ENCODE data around the gene CHGA.

Gene CHGA

DNA sequence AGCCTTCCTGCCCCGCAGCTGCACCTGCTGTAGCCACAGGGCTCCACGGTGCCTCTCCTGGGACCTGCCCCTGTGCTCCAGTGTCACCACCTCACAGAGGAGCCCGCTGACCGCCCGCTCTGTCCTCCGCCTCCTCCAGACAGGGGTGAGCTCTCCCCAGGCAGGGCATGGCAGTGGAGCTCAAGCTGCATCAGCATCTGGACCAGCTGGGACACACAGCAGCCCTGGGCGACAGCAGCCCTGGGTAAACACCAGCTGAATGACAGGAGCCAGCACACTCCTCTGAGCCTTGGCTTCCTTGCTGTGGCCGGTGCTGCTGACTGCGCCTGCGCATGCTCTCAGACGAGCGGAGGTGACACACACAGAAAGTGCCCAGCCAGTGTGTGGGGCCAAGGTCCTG lies 22.0 kb downstream of the CHGA start:
- no peak for DNase-seq (ENCODE audit: low spot score)

- DNase-seq (ENCODE audit: low spot score) = no peak
These were observed 22.6 kb downstream of the CHGA start for GRCh38 chr14:92945544-92945943.

GRCh38 chr14:92945959-92946846 lies 23.3 kb downstream of the CHGA start:
- DNase-seq (ENCODE audit: low spot score) = no peak

GRCh38 chr14:92946847-92947545 lies 24.0 kb downstream of the CHGA start:
- DNase-seq (ENCODE audit: low spot score) = peak; percentile 37

- no peak for DNase-seq (ENCODE audit: low spot score)
These were observed 25.7 kb downstream of the CHGA start for GRCh38 chr14:92948647-92949046.

DNA sequence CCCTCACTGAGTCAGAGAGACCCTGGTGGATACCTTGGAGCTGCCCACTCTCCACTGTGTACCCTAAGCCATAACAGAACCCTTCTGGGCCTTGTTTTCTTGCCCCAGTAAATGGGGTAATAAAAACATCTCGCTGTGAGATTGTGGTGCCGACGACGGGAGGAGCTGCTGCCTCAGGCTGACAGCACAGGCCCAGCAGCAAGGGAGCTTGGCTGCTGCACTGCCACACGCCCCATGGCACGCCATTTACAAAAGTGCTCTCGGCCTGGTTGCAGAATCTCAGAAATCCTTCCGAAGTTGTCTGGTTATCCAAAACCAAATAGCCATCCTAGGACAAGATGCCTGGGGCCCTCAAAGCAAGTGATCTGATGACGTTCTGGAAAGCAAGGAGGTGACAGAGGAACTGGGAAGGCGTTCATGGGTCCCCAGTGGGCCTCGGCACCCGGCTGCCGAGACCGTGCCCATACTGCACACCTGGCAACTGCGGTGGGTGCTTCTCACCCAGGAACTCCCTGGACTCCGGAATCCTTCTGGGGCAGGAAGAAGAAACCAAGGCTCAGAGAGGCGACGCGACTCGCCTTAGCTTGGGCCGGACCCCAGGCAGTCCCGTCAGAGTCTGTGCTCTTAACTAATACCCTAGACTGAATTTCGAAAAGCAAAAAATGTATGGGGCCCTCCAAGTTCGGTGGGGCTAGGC lies 26.7 kb downstream of the CHGA start:
- no peak for DNase-seq (ENCODE audit: low spot score)

DNA sequence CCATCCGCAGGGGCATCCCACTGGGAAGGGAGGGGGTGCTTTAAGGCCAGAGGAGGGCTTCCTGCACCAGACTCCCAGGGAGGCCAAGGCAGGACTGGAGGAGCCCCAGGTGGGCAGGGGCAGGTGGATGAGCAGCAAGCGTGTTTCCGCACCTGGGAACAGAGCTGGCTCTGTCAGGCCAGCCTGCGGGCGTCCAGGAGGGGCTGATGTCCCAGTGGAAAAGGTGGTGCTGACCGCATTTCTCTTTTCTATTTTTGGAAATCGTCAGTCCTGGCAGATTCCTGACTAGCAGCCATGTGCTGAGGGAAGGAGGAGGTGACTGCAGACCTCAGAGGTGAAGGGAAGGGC lies 27.2 kb downstream of the CHGA start:
- DNase-seq (ENCODE audit: low spot score) = no peak

GRCh38 chr14:92950773-92951172 lies 27.8 kb downstream of the CHGA start:
- DNase-seq (ENCODE audit: low spot score) = no peak

- no peak for DNase-seq (ENCODE audit: low spot score)
These were observed 28.3 kb downstream of the CHGA start for GRCh38 chr14:92951261-92951660.

DNA sequence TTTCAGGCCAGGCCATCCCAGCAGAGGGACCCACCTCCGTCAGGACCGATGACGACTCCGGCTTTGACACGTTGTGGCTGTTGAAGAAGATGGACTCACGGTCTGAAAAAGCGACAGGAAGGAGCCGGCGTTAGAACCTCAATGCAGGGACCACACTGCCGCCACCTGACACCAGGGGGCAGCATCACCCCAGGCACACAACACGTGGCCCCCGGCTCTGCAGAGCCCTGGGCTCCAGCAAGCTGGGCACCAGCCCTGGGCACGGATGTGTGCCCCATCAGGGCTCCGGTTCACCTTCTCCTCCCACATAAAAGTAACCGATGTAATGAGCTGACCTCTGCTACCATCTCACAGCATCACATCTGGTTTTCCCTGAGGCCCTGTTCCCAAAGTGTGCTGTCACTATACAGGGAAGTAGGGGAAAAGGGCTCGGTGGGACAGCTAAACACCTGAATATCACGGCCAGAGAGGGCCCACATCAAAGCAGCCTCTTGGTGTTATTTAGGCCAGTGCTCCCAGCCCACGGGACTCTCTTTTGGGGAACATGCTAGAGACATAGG lies 29.0 kb downstream of the CHGA start:
- peak; percentile 78 for DNase-seq (ENCODE audit: low spot score)

DNA sequence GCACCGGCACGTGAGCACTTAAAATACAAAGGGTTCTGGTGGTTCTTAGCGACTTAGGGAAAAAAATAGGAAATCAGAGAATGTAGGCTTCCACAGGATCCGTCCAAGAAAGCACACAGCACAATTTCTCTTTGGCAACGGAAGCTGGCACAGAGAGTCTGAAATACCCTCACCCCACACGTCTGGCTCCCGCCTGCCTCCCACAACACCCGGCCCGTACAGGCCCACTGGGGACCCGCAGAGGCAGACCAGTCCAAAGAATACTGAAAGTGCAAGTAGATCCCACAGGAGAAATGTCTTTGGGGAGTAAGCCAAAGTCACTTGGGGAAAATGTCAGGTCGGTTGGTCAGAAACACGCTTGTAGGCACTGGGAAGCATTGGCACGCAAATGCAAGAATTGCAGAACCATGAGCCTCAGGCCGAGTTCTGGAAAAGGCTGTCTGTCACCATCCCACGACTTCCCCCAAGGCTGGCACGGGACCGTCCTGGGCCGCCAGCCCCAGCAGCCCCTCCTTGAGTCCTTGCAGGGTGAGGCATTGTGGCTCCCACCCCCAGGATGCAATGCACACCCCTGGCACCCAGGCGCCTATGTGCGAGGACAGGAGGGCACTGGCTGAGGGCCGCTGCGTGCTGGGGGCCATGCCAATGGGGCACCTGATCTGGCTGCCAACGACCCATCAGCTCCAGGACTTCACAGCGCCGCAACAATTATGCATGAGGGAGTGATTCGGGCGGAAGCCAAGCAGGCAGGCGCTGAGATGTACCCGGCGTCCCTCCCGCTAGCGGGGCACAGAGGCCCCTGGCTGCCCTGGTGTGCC lies 29.7 kb downstream of the CHGA start:
- DNase-seq (ENCODE audit: low spot score) = no peak

GRCh38 chr14:92953526-92953925 lies 30.6 kb downstream of the CHGA start:
- DNase-seq (ENCODE audit: low spot score) = no peak

GRCh38 chr14:92954933-92955332 lies 32.0 kb downstream of the CHGA start:
- DNase-seq (ENCODE audit: low spot score) = peak; percentile 18

GRCh38 chr14:92955381-92955780 lies 32.4 kb downstream of the CHGA start:
- peak; percentile 12 for DNase-seq (ENCODE audit: low spot score)

- DNase-seq (ENCODE audit: low spot score) = no peak
These were observed 34.0 kb downstream of the CHGA start for GRCh38 chr14:92956961-92957360.

- peak; percentile 90 for DNase-seq (ENCODE audit: low spot score)
These were observed 35.6 kb downstream of the CHGA start for GRCh38 chr14:92958373-92959188.

GRCh38 chr14:92959189-92959531 lies 36.2 kb downstream of the CHGA start:
- DNase-seq (ENCODE audit: low spot score) = peak; percentile 81

- DNase-seq (ENCODE audit: low spot score) = no peak
These were observed 37.1 kb downstream of the CHGA start for GRCh38 chr14:92959761-92960680.

DNA sequence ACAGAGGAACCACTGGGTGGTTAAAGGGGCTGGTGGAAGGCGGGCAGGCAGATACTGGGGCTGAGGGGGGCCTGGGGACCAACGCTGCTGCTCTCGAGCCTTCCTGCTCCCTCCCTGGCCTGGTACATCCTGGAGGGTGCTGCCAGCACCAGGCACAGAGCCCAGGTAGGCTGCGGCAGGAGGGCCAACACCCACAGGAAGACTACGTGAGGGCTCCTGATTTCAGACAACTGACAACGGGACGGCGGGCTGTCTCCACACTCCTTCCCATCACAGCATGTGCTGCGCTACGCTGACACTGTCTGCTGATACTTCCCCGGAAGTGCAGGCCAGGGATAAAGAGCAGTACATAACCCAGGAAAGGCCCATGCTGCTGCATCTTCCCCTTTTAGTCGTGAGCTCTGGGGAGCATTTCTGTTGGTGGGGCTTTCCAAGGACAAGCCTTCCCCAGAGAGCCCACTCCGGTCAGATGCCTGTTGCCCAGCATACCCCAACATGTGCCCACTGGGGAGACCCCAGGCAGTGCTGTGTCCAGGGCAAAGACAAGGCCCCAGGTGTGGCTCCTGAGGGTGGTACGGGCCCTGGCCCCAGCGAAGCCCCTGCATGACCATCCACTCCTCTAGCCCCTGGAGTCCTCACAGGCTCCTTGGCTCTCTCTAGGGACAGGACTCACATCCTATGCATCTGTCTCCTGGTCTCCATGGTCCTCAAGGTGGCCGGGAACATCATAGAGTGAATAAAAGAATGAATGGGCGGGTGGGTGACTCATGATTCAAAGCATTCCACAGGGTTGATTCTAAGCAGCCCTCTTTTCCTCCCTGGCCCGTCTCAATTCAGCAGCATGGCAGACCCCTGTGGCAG lies 38.0 kb downstream of the CHGA start:
- DNase-seq (ENCODE audit: low spot score) = no peak

Data from pons (tissue), 1 donor.